HepG2 (cell line): ENCODE measurements around the gene ARHGAP9. TPM values are rescaled to one million over a fixed set of nuclear protein-coding genes. Genes with fewer than 3 reads are reported as not detected.

Experiments
- ATF1 ChIP-seq: IDR thresholded peaks from 2 replicates; pipeline ENCODE4 v1.6.1; 2016; ENCODE audit warnings: mild to moderate bottlenecking, control low read depth
- CENPT ChIP-seq: sonication (generic); formaldehyde crosslinking; IDR thresholded peaks from 2 replicates; pipeline ENCODE4 v1.8.0; 2022; ENCODE audit warnings: low read depth, mild to moderate bottlenecking, moderate library complexity, missing genetic modification reagents
- DMTF1 ChIP-seq: sonication (generic); formaldehyde crosslinking; IDR thresholded peaks from 2 replicates; pipeline ENCODE4 v1.4.0; 2020; ENCODE audit warnings: mild to moderate bottlenecking, missing genetic modification reagents
- MEIS1 ChIP-seq: sonication (generic); formaldehyde crosslinking; IDR thresholded peaks from 2 replicates; pipeline ENCODE4 v1.9.0; 2021; ENCODE audit warnings: mild to moderate bottlenecking, missing genetic modification reagents, moderate library complexity, borderline replicate concordance
- MYC ChIP-seq: sonication (generic); formaldehyde crosslinking; IDR thresholded peaks from 2 replicates; pipeline ENCODE4 v1.9.0; 2021; ENCODE audit warnings: missing genetic modification reagents, borderline replicate concordance
- PAWR ChIP-seq: sonication (generic); formaldehyde crosslinking; IDR thresholded peaks from 2 replicates; pipeline ENCODE4 v1.4.0; 2020; ENCODE audit warnings: missing genetic modification reagents, mild to moderate bottlenecking, borderline replicate concordance
- POLR2A ChIP-seq, 2 experiments: IDR thresholded peaks; 2 replicates each; pipeline ENCODE4 v1.6.1; 2011; ENCODE audit warnings: low read depth in 2 of 2, low read length in 2 of 2, mild to moderate bottlenecking in 1 of 2, moderate library complexity in 1 of 2; ENCODE audit not compliant: insufficient read depth in 1 of 2
- SKI ChIP-seq: fragments of 450-650 bp; IDR thresholded peaks from one replicate; pipeline ENCODE4 v1.6.1; 2018; ENCODE audit warnings: mild to moderate bottlenecking; ENCODE audit not compliant: partially characterized antibody
- SMARCE1 ChIP-seq: fragments of 450-650 bp; IDR thresholded peaks from 2 replicates; pipeline ENCODE4 v1.6.1; 2017; ENCODE audit warnings: borderline replicate concordance
- SP2 ChIP-seq: sonication (generic); formaldehyde crosslinking; IDR thresholded peaks from 2 replicates; pipeline ENCODE4 v1.5.1; 2020; ENCODE audit warnings: mild to moderate bottlenecking, missing genetic modification reagents
- SSRP1 ChIP-seq: IDR thresholded peaks from 2 replicates; pipeline ENCODE4 v1.6.1; 2016; ENCODE audit warnings: control low read depth
- UBTF ChIP-seq: sonication (generic); formaldehyde crosslinking; IDR thresholded peaks from 2 replicates; pipeline ENCODE4 v1.4.0; 2020; ENCODE audit warnings: mild to moderate bottlenecking, missing genetic modification reagents
- ZBTB14 ChIP-seq: sonication (generic); formaldehyde crosslinking; IDR thresholded peaks from 2 replicates; pipeline ENCODE4 v1.4.0; 2020; ENCODE audit warnings: missing genetic modification reagents
- ZNF230 ChIP-seq: sonication (generic); formaldehyde crosslinking; IDR thresholded peaks from 2 replicates; pipeline ENCODE4 v1.4.0; 2020; ENCODE audit warnings: mild to moderate bottlenecking, missing genetic modification reagents
- ZNF326 ChIP-seq: sonication (generic); formaldehyde crosslinking; IDR thresholded peaks from 2 replicates; pipeline ENCODE4 v1.4.0; 2020; ENCODE audit warnings: missing genetic modification reagents, borderline replicate concordance
- ZNF619 ChIP-seq: sonication (generic); formaldehyde crosslinking; IDR thresholded peaks from 2 replicates; pipeline ENCODE4 v1.4.0; 2020; ENCODE audit warnings: mild to moderate bottlenecking, missing genetic modification reagents
- ZNF761 ChIP-seq: sonication (generic); formaldehyde crosslinking; conservative IDR thresholded peaks from 2 replicates; pipeline ENCODE4 v1.4.0; 2020; ENCODE audit warnings: mild to moderate bottlenecking, missing genetic modification reagents
- polyA plus RNA-seq, 8 experiments: library from polyadenylated mRNA; depleted of rRNA in 3 of 8; stranded (reverse) in 7 of 8; unstranded in 1 of 8; fragments of >200 nt; fragmentation: Illumina TruSeq in 4 of 8; extraction: Trizol in 4 of 8; gene quantifications; 2 replicates each; pipeline versions ENCODE4 v1.2.1 to v1.2.3, GENCODE V29; 2011 to 2016; ENCODE audit warnings: low read depth in 4 of 8, missing spikeins in 1 of 8, mixed read lengths in 1 of 8; ENCODE audit not compliant: insufficient read depth in 1 of 8
- total RNA-seq, 5 experiments: library from RNA; depleted of rRNA; stranded (reverse); fragments of >200 nt; fragmentation: Illumina TruSeq; extraction: Trizol; gene quantifications; 2 replicates each; pipeline ENCODE4 v1.2.3, GENCODE V29; 2016; ENCODE audit warnings: low read depth in 1 of 5

The ARHGAP9 gene
- total and polyA plus RNA-seq, 2 of the 13 experiments (the other 11 are each of a cell fraction or from before 2014, with no cell fraction given): 0.18 to 1.2 TPM

GRCh38 chr12:57455374-57456144 lies 24.1 kb downstream of the ARHGAP9 start (continued):
- TF ChIP-seq ZNF230 (0 out of 2 replicates have a peak, but pooled peaks have one; percentile 58), ZNF619 (CRISPR knock-in tag) (0 out of 2 replicates have a peak, but pooled peaks have one; percentile 19), SSRP1 (CRISPR knock-in tag) (peak; percentile 11; the same call in 1 of the 2 replicates), SP2 (peak; percentile 74; the same call in 1 of the 2 replicates), PAWR (0 out of 2 replicates have a peak, but pooled peaks have one; percentile 84), POLR2A (IDR thresholded peaks at IDR 0.05; ENCODE audit: insufficient read depth in 1 of 2, low read depth in 2 of 2, low read length in 2 of 2) (peak in 1 of 2 experiments; percentile 5; a peak in 1 of 4 replicates), CENPT (CRISPR knock-in tag) (peak; percentile 73; the same call in 1 of the 2 replicates), SKI (no peak), ZNF761 (CRISPR knock-in tag) (0 out of 2 replicates have a peak, but pooled peaks have one; percentile 32), MYC (CRISPR knock-in tag) (peak; percentile 6; the same call in 1 of the 2 replicates), ATF1 (no peak), DMTF1 (CRISPR knock-in tag) (0 out of 2 replicates have a peak, but pooled peaks have one; percentile 42), ZNF326 (no peak), ZBTB14 (CRISPR knock-in tag) (no peak), MEIS1 (no peak), SMARCE1 (no peak), UBTF (CRISPR knock-in tag) (0 out of 2 replicates have a peak, but pooled peaks have one; percentile 56)
